ENCODE data around the gene CCDC148. TPM values are rescaled to one million over a fixed set of nuclear protein-coding genes. Genes with fewer than 3 reads are reported as not detected.

CCDC148 gene
- total and polyA plus RNA-seq, 10 of the 15 experiments (the other 5 are each of a cell fraction or from before 2014, with no cell fraction given), result 0.07 to 0.30 (median 0.18) TPM; not detected in 7

DNA sequence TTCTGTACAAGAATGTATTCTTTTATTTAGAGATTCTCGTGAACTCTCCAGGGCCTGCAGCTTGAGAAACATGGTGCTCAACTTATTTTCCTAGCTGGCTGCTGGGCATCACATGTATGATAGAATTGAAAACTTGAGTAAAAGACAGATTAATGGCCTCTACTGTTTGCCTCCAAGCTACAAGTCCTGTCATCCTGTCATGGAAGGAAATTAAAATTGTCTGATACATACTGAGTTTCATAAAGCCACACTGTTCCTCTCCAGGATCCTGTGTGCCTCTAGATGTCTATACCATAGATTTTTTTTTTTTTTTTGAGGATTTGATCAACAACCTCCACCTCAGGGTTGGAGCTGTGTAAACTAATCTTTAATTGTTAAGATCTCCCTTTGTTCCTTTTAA, 316.4 kb downstream of the CCDC148 start (continued):
- TF ChIP-seq, protein P1, sequence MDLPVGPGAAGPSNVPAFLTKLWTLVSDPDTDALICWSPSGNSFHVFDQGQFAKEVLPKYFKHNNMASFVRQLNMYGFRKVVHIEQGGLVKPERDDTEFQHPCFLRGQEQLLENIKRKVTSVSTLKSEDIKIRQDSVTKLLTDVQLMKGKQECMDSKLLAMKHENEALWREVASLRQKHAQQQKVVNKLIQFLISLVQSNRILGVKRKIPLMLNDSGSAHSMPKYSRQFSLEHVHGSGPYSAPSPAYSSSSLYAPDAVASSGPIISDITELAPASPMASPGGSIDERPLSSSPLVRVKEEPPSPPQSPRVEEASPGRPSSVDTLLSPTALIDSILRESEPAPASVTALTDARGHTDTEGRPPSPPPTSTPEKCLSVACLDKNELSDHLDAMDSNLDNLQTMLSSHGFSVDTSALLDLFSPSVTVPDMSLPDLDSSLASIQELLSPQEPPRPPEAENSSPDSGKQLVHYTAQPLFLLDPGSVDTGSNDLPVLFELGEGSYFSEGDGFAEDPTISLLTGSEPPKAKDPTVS (IDR thresholded peaks at IDR 0.05; ENCODE audit: low read depth, low read length), result no peak
- TF ChIP-seq IKZF1 (conservative IDR thresholded peaks at IDR 0.05) (no peak), TCF7 (IDR thresholded peaks at IDR 0.05; ENCODE audit: borderline replicate concordance) (no peak)
- TF ChIP-seq, protein P2, sequence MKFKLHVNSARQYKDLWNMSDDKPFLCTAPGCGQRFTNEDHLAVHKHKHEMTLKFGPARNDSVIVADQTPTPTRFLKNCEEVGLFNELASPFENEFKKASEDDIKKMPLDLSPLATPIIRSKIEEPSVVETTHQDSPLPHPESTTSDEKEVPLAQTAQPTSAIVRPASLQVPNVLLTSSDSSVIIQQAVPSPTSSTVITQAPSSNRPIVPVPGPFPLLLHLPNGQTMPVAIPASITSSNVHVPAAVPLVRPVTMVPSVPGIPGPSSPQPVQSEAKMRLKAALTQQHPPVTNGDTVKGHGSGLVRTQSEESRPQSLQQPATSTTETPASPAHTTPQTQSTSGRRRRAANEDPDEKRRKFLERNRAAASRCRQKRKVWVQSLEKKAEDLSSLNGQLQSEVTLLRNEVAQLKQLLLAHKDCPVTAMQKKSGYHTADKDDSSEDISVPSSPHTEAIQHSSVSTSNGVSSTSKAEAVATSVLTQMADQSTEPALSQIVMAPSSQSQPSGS (IDR thresholded peaks at IDR 0.05; ENCODE audit: low read length), result no peak
- TF ChIP-seq, protein P3, sequence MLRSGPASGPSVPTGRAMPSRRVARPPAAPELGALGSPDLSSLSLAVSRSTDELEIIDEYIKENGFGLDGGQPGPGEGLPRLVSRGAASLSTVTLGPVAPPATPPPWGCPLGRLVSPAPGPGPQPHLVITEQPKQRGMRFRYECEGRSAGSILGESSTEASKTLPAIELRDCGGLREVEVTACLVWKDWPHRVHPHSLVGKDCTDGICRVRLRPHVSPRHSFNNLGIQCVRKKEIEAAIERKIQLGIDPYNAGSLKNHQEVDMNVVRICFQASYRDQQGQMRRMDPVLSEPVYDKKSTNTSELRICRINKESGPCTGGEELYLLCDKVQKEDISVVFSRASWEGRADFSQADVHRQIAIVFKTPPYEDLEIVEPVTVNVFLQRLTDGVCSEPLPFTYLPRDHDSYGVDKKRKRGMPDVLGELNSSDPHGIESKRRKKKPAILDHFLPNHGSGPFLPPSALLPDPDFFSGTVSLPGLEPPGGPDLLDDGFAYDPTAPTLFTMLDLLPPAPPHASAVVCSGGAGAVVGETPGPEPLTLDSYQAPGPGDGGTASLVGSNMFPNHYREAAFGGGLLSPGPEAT (IDR thresholded peaks at IDR 0.05; ENCODE audit: low read depth), result no peak

DNA sequence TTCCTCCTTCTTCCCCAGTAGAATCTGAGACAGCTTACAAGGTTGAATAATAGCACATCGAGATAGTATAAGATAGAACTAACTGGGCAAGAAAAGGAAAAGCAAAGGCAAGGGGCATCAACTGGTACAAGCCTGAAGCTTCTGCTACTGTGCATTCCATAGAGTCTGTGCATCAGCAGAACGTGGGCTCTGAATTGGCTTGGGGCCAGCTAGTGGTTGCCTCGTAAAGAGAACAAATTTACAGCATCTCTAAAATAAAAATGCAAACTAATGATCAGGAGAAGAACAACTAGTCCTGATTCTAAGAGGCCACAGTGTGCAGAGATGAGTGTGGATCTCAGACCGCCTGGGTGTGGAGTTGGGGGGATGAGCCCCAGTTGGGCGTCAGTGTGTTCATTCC, 318.3 kb downstream of the CCDC148 start:
- no peaks in the 10 kb centered on the region for H4K20me1 ChIP-seq (ENCODE audit: control insufficient read depth, insufficient read depth)
- FAIRE-seq, result no peak
- ChIA-PET CTCF (no interaction called here), POLR2A (no interaction called here), RAD21 (ENCODE audit: unreplicated experiment) (no interaction called here), SMC1A (ENCODE audit: uncharacterized antibody, unreplicated experiment) (interaction anchor here (0.6 kb wide), 1 partner anchor 763 kb away, joined by 3 read pairs; no protein-coding TSS in a partner anchor)
- no peak overlapping the region for H2AFZ ChIP-seq (ENCODE audit: control insufficient read depth, low read depth, low read length)
- no peak overlapping the region for H3K27ac ChIP-seq (ENCODE audit: control insufficient read depth, insufficient read depth)
- ATAC-seq, result no peak
- 12% methylated on average over 4 of the region's 5 CpGs for WGBS (ENCODE audit: insufficient coverage, insufficient replicate concordance, low lambda C conversion rate, missing lambda C conversion rate)
- no peaks in the 10 kb centered on the region for H3K4me1 ChIP-seq (ENCODE audit: control insufficient read depth, insufficient read depth, low read length)
- H3K36me3 ChIP-seq (ENCODE audit: control insufficient read depth in 2 of 2, insufficient read depth in 2 of 2, low read length in 1 of 2), result no peaks in the 10 kb centered on the region
- H3K79me2 ChIP-seq (ENCODE audit: control insufficient read depth, insufficient read depth, low read length), result no peaks in the 10 kb centered on the region
- in situ Hi-C loops (cut with MboI), result no loop called here
- H3K4me2 ChIP-seq (ENCODE audit: control insufficient read depth, insufficient read depth), result no peak overlapping the region
- no peaks in the 10 kb centered on the region; a peak in 1 of 4 replicates for H3K27me3 ChIP-seq (replicated peaks in 1 of 2; ENCODE audit: control insufficient read depth in 2 of 2, insufficient read depth in 2 of 2, low read length in 1 of 2)
- no peaks in the 10 kb centered on the region for H3K9me3 ChIP-seq (replicated peaks; ENCODE audit: control insufficient read depth, insufficient read depth, low read length)
- no peak overlapping the region for H3K4me3 ChIP-seq
- H3K9ac ChIP-seq (ENCODE audit: control insufficient read depth, insufficient read depth, low read length), result no peak overlapping the region
- no peak for DNase-seq (ENCODE audit: low read depth, low spot score)
- intact Hi-C loops (cut with micrococcal nuclease; ENCODE audit: unreplicated experiment), result no loop called here
- BruUV-seq (replicated peaks), result no TSS peak
- TF ChIP-seq ZSCAN29 (IDR thresholded peaks at IDR 0.05), result no peak
- TF ChIP-seq EED (IDR thresholded peaks at IDR 0.05; ENCODE audit: low read depth), result no peak
- TF ChIP-seq BCL11A (IDR thresholded peaks at IDR 0.05; ENCODE audit: low read depth, low read length), result no peak
- no peak for TF ChIP-seq MTA3 (IDR thresholded peaks at IDR 0.05; ENCODE audit: borderline replicate concordance, low read length)
- TF ChIP-seq, protein P4, sequence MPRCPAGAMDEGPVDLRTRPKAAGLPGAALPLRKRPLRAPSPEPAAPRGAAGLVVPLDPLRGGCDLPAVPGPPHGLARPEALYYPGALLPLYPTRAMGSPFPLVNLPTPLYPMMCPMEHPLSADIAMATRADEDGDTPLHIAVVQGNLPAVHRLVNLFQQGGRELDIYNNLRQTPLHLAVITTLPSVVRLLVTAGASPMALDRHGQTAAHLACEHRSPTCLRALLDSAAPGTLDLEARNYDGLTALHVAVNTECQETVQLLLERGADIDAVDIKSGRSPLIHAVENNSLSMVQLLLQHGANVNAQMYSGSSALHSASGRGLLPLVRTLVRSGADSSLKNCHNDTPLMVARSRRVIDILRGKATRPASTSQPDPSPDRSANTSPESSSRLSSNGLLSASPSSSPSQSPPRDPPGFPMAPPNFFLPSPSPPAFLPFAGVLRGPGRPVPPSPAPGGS (IDR thresholded peaks at IDR 0.05; ENCODE audit: borderline replicate concordance, insufficient read depth, low read depth, low read length, poor library complexity, severe bottlenecking), result no peak
- TF ChIP-seq, protein P5, sequence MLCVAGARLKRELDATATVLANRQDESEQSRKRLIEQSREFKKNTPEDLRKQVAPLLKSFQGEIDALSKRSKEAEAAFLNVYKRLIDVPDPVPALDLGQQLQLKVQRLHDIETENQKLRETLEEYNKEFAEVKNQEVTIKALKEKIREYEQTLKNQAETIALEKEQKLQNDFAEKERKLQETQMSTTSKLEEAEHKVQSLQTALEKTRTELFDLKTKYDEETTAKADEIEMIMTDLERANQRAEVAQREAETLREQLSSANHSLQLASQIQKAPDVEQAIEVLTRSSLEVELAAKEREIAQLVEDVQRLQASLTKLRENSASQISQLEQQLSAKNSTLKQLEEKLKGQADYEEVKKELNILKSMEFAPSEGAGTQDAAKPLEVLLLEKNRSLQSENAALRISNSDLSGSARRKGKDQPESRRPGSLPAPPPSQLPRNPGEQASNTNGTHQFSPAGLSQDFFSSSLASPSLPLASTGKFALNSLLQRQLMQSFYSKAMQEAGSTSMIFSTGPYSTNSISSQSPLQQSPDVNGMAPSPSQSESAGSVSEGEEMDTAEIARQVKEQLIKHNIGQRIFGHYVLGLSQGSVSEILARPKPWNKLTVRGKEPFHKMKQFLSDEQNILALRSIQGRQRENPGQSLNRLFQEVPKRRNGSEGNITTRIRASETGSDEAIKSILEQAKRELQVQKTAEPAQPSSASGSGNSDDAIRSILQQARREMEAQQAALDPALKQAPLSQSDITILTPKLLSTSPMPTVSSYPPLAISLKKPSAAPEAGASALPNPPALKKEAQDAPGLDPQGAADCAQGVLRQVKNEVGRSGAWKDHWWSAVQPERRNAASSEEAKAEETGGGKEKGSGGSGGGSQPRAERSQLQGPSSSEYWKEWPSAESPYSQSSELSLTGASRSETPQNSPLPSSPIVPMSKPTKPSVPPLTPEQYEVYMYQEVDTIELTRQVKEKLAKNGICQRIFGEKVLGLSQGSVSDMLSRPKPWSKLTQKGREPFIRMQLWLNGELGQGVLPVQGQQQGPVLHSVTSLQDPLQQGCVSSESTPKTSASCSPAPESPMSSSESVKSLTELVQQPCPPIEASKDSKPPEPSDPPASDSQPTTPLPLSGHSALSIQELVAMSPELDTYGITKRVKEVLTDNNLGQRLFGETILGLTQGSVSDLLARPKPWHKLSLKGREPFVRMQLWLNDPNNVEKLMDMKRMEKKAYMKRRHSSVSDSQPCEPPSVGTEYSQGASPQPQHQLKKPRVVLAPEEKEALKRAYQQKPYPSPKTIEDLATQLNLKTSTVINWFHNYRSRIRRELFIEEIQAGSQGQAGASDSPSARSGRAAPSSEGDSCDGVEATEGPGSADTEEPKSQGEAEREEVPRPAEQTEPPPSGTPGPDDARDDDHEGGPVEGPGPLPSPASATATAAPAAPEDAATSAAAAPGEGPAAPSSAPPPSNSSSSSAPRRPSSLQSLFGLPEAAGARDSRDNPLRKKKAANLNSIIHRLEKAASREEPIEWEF (IDR thresholded peaks at IDR 0.05; ENCODE audit: insufficient replicate concordance, low read depth, low read length), result no peak
